Progenitor cell of endocrine pancreas (in vitro differentiated cells): ENCODE results near the gene IL22RA2. TPM values are rescaled to one million over a fixed set of nuclear protein-coding genes. Genes with fewer than 3 reads are reported as not detected.

Experiments used
- DNase-seq: peaks from one replicate; pipeline ENCODE4 v3.0.0; 2021; ENCODE audit warnings: low spot score; ENCODE audit not compliant: unreplicated experiment
- H3K27ac Mint-ChIP-seq: 2 replicates; pipeline ENCODE4 v1.8.0; 2021; ENCODE audit warnings: mild to moderate bottlenecking, moderate library complexity, mixed read lengths
- H3K27me3 Mint-ChIP-seq: 2 replicates; pipeline ENCODE4 v1.8.0; 2021; ENCODE audit warnings: mixed read lengths
- H3K36me3 Mint-ChIP-seq: 2 replicates; pipeline ENCODE4 v1.8.0; 2022; ENCODE audit warnings: mixed read lengths; ENCODE audit not compliant: insufficient read depth
- H3K4me1 Mint-ChIP-seq: 2 replicates; pipeline ENCODE4 v1.8.0; 2021; ENCODE audit warnings: low read depth, mixed read lengths
- H3K4me3 Mint-ChIP-seq: 2 replicates; pipeline ENCODE4 v1.8.0; 2021; ENCODE audit warnings: low read depth, mild to moderate bottlenecking, moderate library complexity, mixed read lengths
- H3K9me3 Mint-ChIP-seq: 2 replicates; pipeline ENCODE4 v1.8.0; 2021; ENCODE audit warnings: low read depth, mixed read lengths
- total RNA-seq: library from RNA; stranded (reverse); gene quantifications from 2 replicates; pipeline ENCODE4 v1.2.1, GENCODE V29; 2021
- TF ChIP-seq, protein P1 (sequence below): fragments of 200-600 bp; sonication (generic); IDR thresholded peaks from one replicate; pipeline ENCODE4 v1.5.0; 2021; ENCODE audit warnings: antibody characterized with exemption, mild to moderate bottlenecking; ENCODE audit not compliant: unreplicated experiment

The IL22RA2 gene
- total RNA-seq, 1 donor from 2014 or later: not detected

DNA sequence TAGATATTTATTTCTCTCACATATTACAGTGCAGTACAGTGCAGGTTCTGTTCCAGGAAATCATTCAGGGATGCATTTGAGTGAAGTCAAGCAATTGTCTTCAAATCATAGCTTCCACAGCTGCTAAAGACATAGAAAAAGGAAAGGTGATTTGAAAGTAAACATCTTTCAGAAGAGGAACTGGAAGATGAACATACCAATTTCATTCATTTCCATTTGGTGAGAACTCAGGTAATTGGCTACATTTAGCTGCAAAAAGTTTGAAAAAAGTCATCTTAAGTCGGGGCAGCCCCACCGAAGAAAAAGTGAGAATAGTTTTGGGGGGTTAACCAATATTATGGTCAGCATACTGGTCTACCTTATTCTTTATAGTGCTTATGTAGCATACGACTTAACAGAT lies 67.3 kb downstream of the IL22RA2 start:
- Mint-ChIP-seq H3K4me1 (no peaks in the 10 kb centered on the region), H3K4me3 (no peak overlapping the region), H3K27ac (no peak overlapping the region), H3K36me3 (no peaks in the 10 kb centered on the region), H3K9me3 (peaks cover 9% of the 10 kb centered on the region), H3K27me3 (no peaks in the 10 kb centered on the region)
- TF ChIP-seq, protein P1, sequence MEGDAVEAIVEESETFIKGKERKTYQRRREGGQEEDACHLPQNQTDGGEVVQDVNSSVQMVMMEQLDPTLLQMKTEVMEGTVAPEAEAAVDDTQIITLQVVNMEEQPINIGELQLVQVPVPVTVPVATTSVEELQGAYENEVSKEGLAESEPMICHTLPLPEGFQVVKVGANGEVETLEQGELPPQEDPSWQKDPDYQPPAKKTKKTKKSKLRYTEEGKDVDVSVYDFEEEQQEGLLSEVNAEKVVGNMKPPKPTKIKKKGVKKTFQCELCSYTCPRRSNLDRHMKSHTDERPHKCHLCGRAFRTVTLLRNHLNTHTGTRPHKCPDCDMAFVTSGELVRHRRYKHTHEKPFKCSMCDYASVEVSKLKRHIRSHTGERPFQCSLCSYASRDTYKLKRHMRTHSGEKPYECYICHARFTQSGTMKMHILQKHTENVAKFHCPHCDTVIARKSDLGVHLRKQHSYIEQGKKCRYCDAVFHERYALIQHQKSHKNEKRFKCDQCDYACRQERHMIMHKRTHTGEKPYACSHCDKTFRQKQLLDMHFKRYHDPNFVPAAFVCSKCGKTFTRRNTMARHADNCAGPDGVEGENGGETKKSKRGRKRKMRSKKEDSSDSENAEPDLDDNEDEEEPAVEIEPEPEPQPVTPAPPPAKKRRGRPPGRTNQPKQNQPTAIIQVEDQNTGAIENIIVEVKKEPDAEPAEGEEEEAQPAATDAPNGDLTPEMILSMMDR: no peak
- DNase-seq: no peak

DNA sequence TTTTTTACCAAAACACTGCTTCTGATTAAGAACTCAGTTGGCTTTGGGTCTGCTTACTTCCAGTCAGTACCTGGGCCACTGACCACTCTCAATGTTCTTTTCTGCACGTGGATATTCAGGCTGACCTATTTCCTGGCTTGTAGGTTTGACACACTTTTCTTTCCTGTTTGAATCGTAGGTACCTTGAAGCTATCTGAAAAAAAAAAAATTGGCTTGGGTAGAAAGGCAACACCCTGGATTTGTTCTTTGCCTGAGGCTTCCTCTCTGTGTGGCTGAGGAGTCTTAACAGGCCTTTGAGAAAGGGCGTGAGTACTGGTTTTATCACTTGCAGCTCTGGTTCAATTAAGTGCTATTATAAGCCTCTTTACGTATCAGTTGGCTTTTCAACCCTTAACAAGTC lies 68.1 kb downstream of the IL22RA2 start:
- no peak overlapping the region for H3K4me3 Mint-ChIP-seq
- H3K36me3 Mint-ChIP-seq: no peaks in the 10 kb centered on the region
- TF ChIP-seq, protein P1: no peak
- no peak overlapping the region for H3K27ac Mint-ChIP-seq
- no peak for DNase-seq
- no peaks in the 10 kb centered on the region for H3K4me1 Mint-ChIP-seq
- H3K9me3 Mint-ChIP-seq: peaks cover 9% of the 10 kb centered on the region
- H3K27me3 Mint-ChIP-seq: no peaks in the 10 kb centered on the region

DNA sequence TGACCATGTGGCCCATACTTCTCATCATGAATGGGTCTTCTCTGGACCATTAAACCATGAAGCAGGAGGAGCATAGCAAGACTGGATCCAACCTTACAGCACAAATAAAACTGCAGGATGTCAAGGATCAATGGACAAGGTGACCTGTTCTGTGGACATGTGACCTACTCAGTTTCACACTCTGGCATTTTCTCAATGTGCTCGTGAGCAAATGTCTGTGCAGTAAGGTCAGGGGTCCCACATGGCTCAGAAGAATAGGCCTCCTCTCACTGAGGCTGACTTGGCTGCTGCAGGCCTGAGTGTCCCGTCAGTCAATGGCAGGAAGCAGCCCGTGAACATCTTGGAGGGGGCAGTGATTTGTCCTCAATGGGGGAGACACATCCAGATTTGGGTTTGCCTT lies 68.5 kb downstream of the IL22RA2 start:
- no peaks in the 10 kb centered on the region for H3K27me3 Mint-ChIP-seq
- H3K9me3 Mint-ChIP-seq: peaks cover 9% of the 10 kb centered on the region
- DNase-seq: no peak
- H3K4me3 Mint-ChIP-seq: no peak overlapping the region
- no peak overlapping the region for H3K27ac Mint-ChIP-seq
- peaks cover 2% of the 10 kb centered on the region for H3K4me1 Mint-ChIP-seq
- TF ChIP-seq, protein P1: no peak
- no peaks in the 10 kb centered on the region for H3K36me3 Mint-ChIP-seq

DNA sequence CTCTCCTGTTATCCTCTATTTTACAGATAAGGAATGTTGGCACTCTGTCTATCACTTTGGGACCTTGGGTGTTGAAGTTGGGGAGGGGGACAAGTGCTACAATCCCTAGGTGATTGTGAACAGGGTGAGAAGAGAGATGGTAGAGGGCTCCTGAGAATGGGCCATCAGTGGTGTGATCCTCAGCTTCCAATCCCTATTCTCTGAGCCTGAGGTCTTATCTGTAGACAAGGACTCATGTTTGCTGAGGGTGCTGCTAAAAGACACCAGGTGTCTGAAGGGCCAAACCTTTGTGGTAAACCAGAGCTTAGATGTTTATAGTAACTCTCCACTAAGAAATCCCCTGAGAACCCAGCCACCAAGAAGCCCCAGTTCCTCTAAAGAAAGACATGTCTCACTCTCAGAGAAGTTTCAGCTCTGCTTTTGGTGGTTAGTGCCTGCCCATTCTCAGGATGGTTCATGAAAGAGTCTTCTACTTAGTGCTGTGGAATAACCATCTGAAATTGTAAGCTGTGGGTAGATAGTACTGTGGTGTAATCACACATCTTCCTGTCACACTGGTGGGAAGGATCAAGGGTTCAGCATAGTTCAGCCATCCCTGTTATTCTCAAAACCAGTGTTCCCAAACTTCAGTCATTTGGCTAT lies 70.5 kb downstream of the IL22RA2 start:
- peaks cover 9% of the 10 kb centered on the region for H3K4me1 Mint-ChIP-seq
- H3K27me3 Mint-ChIP-seq: no peaks in the 10 kb centered on the region
- H3K27ac Mint-ChIP-seq: no peak overlapping the region
- TF ChIP-seq, protein P1: no peak
- no peaks in the 10 kb centered on the region for H3K36me3 Mint-ChIP-seq
- no peak for DNase-seq
- peaks cover 3% of the 10 kb centered on the region for H3K9me3 Mint-ChIP-seq
- no peak overlapping the region for H3K4me3 Mint-ChIP-seq

DNA sequence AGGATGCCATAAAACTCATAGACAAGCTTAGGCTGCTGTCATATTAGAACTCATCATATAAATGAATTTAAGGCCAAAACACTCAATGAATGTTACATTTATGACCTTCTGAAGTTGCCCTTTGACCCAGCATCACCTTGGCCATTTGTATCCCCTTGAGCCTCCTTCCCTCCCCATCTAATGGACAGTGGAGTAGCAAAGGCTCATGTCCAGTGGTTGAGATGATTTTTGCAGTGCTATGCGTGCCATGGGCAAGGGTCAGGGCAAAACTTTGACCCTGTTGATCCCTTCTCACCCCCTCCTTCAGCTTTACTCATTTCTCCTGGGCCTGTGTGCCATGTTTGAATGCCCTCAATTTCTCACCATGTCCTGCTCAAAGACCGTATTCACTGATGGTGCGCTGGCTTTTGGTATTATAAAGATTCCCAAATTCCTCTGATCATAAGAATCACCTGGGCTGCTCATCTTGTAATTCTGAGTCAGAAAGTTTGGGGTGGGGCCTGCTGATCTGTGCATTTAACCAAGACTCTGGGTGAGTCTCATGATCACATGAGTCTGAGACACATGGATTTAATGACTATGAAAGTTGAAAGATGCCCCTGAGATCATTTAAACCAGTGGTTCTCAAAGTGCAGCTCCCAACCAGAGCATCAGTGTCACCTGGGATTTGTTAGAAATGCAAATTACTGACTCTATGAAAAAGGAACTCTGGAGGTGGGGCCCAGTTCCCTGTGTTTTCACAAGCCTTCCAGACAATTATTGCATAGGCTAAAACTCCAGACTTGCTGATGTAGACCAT lies 71.2 kb downstream of the IL22RA2 start:
- no peak for DNase-seq
- Mint-ChIP-seq H3K4me1 (peaks cover 9% of the 10 kb centered on the region), H3K27me3 (no peaks in the 10 kb centered on the region), H3K36me3 (no peaks in the 10 kb centered on the region), H3K9me3 (no peaks in the 10 kb centered on the region), H3K27ac (no peak overlapping the region), H3K4me3 (no peak overlapping the region)
- TF ChIP-seq, protein P1: no peak
